K562 (cell line): ENCODE data around the gene UBN2. TPM values are rescaled to one million over a fixed set of nuclear protein-coding genes. Genes with fewer than 3 reads are reported as not detected.

Experiments
- ETV1 ChIP-seq: fragments of 450-650 bp; conservative IDR thresholded peaks from 2 replicates; pipeline ENCODE4 v1.6.1; 2016; ENCODE audit warnings: missing genetic modification characterization, control low read depth, low read depth, missing compliant biosample characterization
- GABPB2 ChIP-seq: fragments of 250-450 bp; sonication (Bioruptor Pico); conservative IDR thresholded peaks from 2 replicates; pipeline ENCODE4 v1.5.1; 2021; ENCODE audit warnings: mild to moderate bottlenecking
- GMEB1 ChIP-seq: fragments of 250-450 bp; sonication (Bioruptor Pico); IDR thresholded peaks from 2 replicates; pipeline ENCODE4 v1.4.0; 2020; ENCODE audit warnings: mild to moderate bottlenecking
- HDAC8 ChIP-seq: fragments of 450-650 bp; IDR thresholded peaks from 2 replicates; pipeline ENCODE4 v1.6.1; 2016; ENCODE audit warnings: mild to moderate bottlenecking, missing genetic modification characterization, moderate library complexity, missing compliant biosample characterization
- JUNB ChIP-seq: fragments of 450-650 bp; formaldehyde crosslinking; conservative IDR thresholded peaks from 2 replicates; pipeline ENCODE4 v1.4.0; 2020; ENCODE audit warnings: mild to moderate bottlenecking
- MAZ ChIP-seq, 2 experiments: fragments of 450-650 bp in 1 of 2; sonication (generic) in 1 of 2; formaldehyde crosslinking; IDR thresholded peaks in 1 of 2; conservative IDR thresholded peaks in 1 of 2; 2 replicates each; pipeline versions ENCODE4 v1.4.0 to v1.5.0; 2020; ENCODE audit warnings: mild to moderate bottlenecking in 1 of 2, missing genetic modification reagents in 1 of 2
- MBD1 ChIP-seq: fragments of 250-450 bp; sonication (Bioruptor Pico); IDR thresholded peaks from 2 replicates; pipeline ENCODE4 v1.8.0; 2022; ENCODE audit warnings: inconsistent platforms
- MEIS2 ChIP-seq: fragments of 450-650 bp; IDR thresholded peaks from 2 replicates; pipeline ENCODE4 v1.6.1; 2014; ENCODE audit warnings: mild to moderate bottlenecking; ENCODE audit not compliant: partially characterized antibody
- NKRF ChIP-seq: fragments of 450-650 bp; IDR thresholded peaks from 2 replicates; pipeline ENCODE4 v1.6.1; 2016; ENCODE audit warnings: borderline replicate concordance
- PKNOX1 ChIP-seq: fragments of 450-650 bp; IDR thresholded peaks from 2 replicates; pipeline ENCODE4 v1.6.1; 2016
- POLR2H ChIP-seq: IDR thresholded peaks from 2 replicates; pipeline ENCODE4 v1.6.1; 2016; ENCODE audit warnings: missing genetic modification characterization, low read depth, mild to moderate bottlenecking, control low read depth, missing compliant biosample characterization, moderate library complexity
- PRPF4 ChIP-seq: fragments of 200-400 bp; formaldehyde crosslinking; IDR thresholded peaks from one replicate; pipeline ENCODE4 v1.6.1; 2017; ENCODE audit warnings: low read length, low read depth, mild to moderate bottlenecking; ENCODE audit not compliant: insufficient read depth, poor library complexity, severe bottlenecking
- PTBP1 ChIP-seq: fragments of 200-400 bp; formaldehyde crosslinking; IDR thresholded peaks from 2 replicates; pipeline ENCODE4 v1.6.1; 2017; ENCODE audit warnings: low read depth, low read length
- RAD51 ChIP-seq: fragments of 450-650 bp; IDR thresholded peaks from 2 replicates; pipeline ENCODE4 v1.7.1; 2016; ENCODE audit warnings: low read depth, mild to moderate bottlenecking, borderline replicate concordance
- RBM14 ChIP-seq: fragments of 200-400 bp; formaldehyde crosslinking; IDR thresholded peaks from 2 replicates; pipeline ENCODE4 v1.6.1; 2018; ENCODE audit warnings: low read depth, mild to moderate bottlenecking, low read length, moderate library complexity, borderline replicate concordance; ENCODE audit not compliant: insufficient read depth
- TBL1XR1 ChIP-seq, 2 experiments: IDR thresholded peaks; 2 replicates each; pipeline ENCODE4 v1.6.1; 2012; ENCODE audit warnings: improper control_type of control experiment in 2 of 2, low read length in 2 of 2, mild to moderate bottlenecking in 1 of 2
- TOE1 ChIP-seq, 2 experiments: fragments of 450-650 bp in 1 of 2; sonication (generic) in 1 of 2; formaldehyde crosslinking in 1 of 2; IDR thresholded peaks; 2 replicates each; pipeline versions ENCODE4 v1.7.1 to v1.8.0; 2016 to 2022; ENCODE audit warnings: borderline replicate concordance in 2 of 2, mild to moderate bottlenecking in 2 of 2, antibody characterized with exemption in 1 of 2, inconsistent platforms in 1 of 2, low read depth in 1 of 2, missing genetic modification reagents in 1 of 2, moderate library complexity in 1 of 2
- ZNF655 ChIP-seq: fragments of 250-450 bp; sonication (Bioruptor Pico); IDR thresholded peaks from 2 replicates; pipeline ENCODE4 v1.5.0; 2021
- polyA plus RNA-seq, 8 experiments: library from polyadenylated mRNA; depleted of rRNA in 4 of 8; stranded (reverse) in 5 of 8; unstranded in 3 of 8; fragments of >200 nt; fragmentation: Nextera tagmentation in 2 of 8; fragmentation: Illumina TruSeq in 1 of 8; extraction: Ambion mirVana in 2 of 8; extraction: Trizol in 1 of 8; gene quantifications; 2 replicates each; pipeline versions ENCODE4 v1.2.1 to v1.2.3, GENCODE V29; 2011 to 2014; ENCODE audit warnings: inconsistent platforms in 1 of 8, missing spikeins in 1 of 8
- total RNA-seq, 7 experiments: library from RNA; depleted of rRNA in 6 of 7; stranded (reverse); fragments of >200 nt in 6 of 7; fragmentation: Illumina TruSeq in 2 of 7; extraction: Trizol in 2 of 7; gene quantifications; 2 replicates each; pipeline versions ENCODE4 v1.2.1 to v1.2.3, GENCODE V29; 2011 to 2021; ENCODE audit warnings: low replicate concordance in 1 of 7

The UBN2 gene
- total and polyA plus RNA-seq, 9 of the 15 experiments (the other 6 are each of a cell fraction or from before 2014, with no cell fraction given), result 1.2 to 19.5 (median 9.9) TPM

GRCh38 chr7:139330333-139331030, 99.4 kb downstream of the UBN2 start (continued):
- peak; percentile 16 for TF ChIP-seq MEIS2
- no peak for TF ChIP-seq TBL1XR1 (IDR thresholded peaks at IDR 0.05; ENCODE audit: low read length in 2 of 2)
- no peak for TF ChIP-seq GABPB2 (CRISPR knock-in tag)
- 0 out of 2 replicates have a peak, but pooled peaks have one; percentile 39 for TF ChIP-seq MBD1 (CRISPR knock-in tag)
- TF ChIP-seq NKRF, result no peak
- peak; percentile 46; the same call in 1 of the 2 replicates for TF ChIP-seq ETV1
- TF ChIP-seq MAZ (CRISPR knock-in tag; conservative IDR thresholded peaks at IDR 0.05 in 1 of 2, IDR thresholded peaks at IDR 0.05 in 1 of 2), result no peak
- TF ChIP-seq GMEB1 (CRISPR knock-in tag), result peak; percentile 25; the same call in 1 of the 2 replicates
- TF ChIP-seq POLR2H, result peak; percentile 75
- no peak for TF ChIP-seq JUNB (CRISPR knock-in tag)
- no peak for TF ChIP-seq RBM14
- peak; percentile 59; the same call in 1 of the 2 replicates for TF ChIP-seq TOE1 (IDR thresholded peaks at IDR 0.05; ENCODE audit: borderline replicate concordance)
- no peak for TF ChIP-seq TOE1 (CRISPR knock-in tag; IDR thresholded peaks at IDR 0.05; ENCODE audit: borderline replicate concordance, low read depth)
- no peak for TF ChIP-seq PTBP1
- TF ChIP-seq RAD51, result peak; percentile 59
- TF ChIP-seq HDAC8 (tag), result 0 out of 2 replicates have a peak, but pooled peaks have one; percentile 25
- 0 out of 2 replicates have a peak, but pooled peaks have one; percentile 9 for TF ChIP-seq PKNOX1
- TF ChIP-seq PRPF4, result no peak
- TF ChIP-seq ZNF655, result no peak
